HG03521 (cell line): Measurements from ENCODE around the gene AP2A2.

Experiments
- ATAC-seq: cut with Tn5 transposase; IDR thresholded peaks from one replicate; pipeline ENCODE4 v1.9.1; 2021; ENCODE audit warnings: mild to moderate bottlenecking, moderate library complexity; ENCODE audit not compliant: unreplicated experiment

Gene AP2A2

GRCh38 chr11:1052133-1053011, 126.7 kb downstream of the AP2A2 start:
- ATAC-seq: no peak

GRCh38 chr11:1053121-1053901, 127.6 kb downstream of the AP2A2 start:
- no peak for ATAC-seq

GRCh38 chr11:1054143-1055108, 128.8 kb downstream of the AP2A2 start:
- ATAC-seq: no peak

- no peak for ATAC-seq
Observed at GRCh38 chr11:1055109-1055703, 129.5 kb downstream of the AP2A2 start.

GRCh38 chr11:1055990-1056771, 130.5 kb downstream of the AP2A2 start:
- ATAC-seq: no peak

GRCh38 chr11:1057806-1058205, 132.1 kb downstream of the AP2A2 start:
- no peak for ATAC-seq

- ATAC-seq: no peak
Observed at GRCh38 chr11:1059759-1060158, 134.1 kb downstream of the AP2A2 start.

GRCh38 chr11:1060410-1060809, 134.7 kb downstream of the AP2A2 start:
- no peak for ATAC-seq

GRCh38 chr11:1060852-1061616, 135.4 kb downstream of the AP2A2 start:
- no peak for ATAC-seq
